ENCODE results near the gene SP110. TPM values are rescaled to one million over a fixed set of nuclear protein-coding genes. Genes with fewer than 3 reads are reported as not detected.
A peak's percentile ranks its signal among the peaks of the same experiment; 100 is the strongest.

The SP110 gene
- total RNA-seq, 2 experiments from 2014 or later = 81.8 to 87.6 TPM

GRCh38 chr2:230166557-230167170, 53.1 kb downstream of the SP110 start:
- H3K4me3 Mint-ChIP-seq = no peak overlapping the region
- H3K36me3 Mint-ChIP-seq = peaks cover 43% of the 10 kb centered on the region
- peaks cover 8% of the 10 kb centered on the region for H3K4me1 Mint-ChIP-seq
- H3K9me3 Mint-ChIP-seq = no peaks in the 10 kb centered on the region
- no peak overlapping the region for H3K27ac Mint-ChIP-seq
- DNase-seq = no peak
- no peaks in the 10 kb centered on the region for H3K27me3 Mint-ChIP-seq

GRCh38 chr2:230164139-230164538, 55.6 kb downstream of the SP110 start:
- Mint-ChIP-seq H3K4me1 (peaks cover 4% of the 10 kb centered on the region), H3K9me3 (no peaks in the 10 kb centered on the region), H3K36me3 (peaks cover 20% of the 10 kb centered on the region), H3K27me3 (no peaks in the 10 kb centered on the region), H3K4me3 (no peak overlapping the region), H3K27ac (no peak overlapping the region)
- no peak for DNase-seq

GRCh38 chr2:230162981-230163380, 56.8 kb downstream of the SP110 start:
- H3K27ac Mint-ChIP-seq = no peak overlapping the region
- H3K4me1 Mint-ChIP-seq = peaks cover 4% of the 10 kb centered on the region
- no peak overlapping the region for H3K4me3 Mint-ChIP-seq
- H3K36me3 Mint-ChIP-seq = peaks cover 15% of the 10 kb centered on the region
- no peaks in the 10 kb centered on the region for H3K9me3 Mint-ChIP-seq
- DNase-seq = no peak
- no peaks in the 10 kb centered on the region for H3K27me3 Mint-ChIP-seq

- H3K27ac Mint-ChIP-seq = no peak overlapping the region
- no peaks in the 10 kb centered on the region for H3K27me3 Mint-ChIP-seq
- no peak for DNase-seq
- H3K9me3 Mint-ChIP-seq = no peaks in the 10 kb centered on the region
- H3K36me3 Mint-ChIP-seq = peaks cover 5% of the 10 kb centered on the region
- peaks cover 4% of the 10 kb centered on the region for H3K4me1 Mint-ChIP-seq
- H3K4me3 Mint-ChIP-seq = no peak overlapping the region
Measured at GRCh38 chr2:230161184-230161583, 58.6 kb downstream of the SP110 start.

- H3K4me1 Mint-ChIP-seq = peaks cover 7% of the 10 kb centered on the region
Measured at GRCh38 chr2:230160112-230160660, 59.6 kb downstream of the SP110 start.

GRCh38 chr2:230158468-230158867, 61.3 kb downstream of the SP110 start:
- peak; percentile 12 for DNase-seq
- Mint-ChIP-seq H3K4me1 (peaks cover 11% of the 10 kb centered on the region), H3K9me3 (no peaks in the 10 kb centered on the region), H3K27me3 (no peaks in the 10 kb centered on the region), H3K36me3 (peaks cover 1% of the 10 kb centered on the region), H3K27ac (no peak overlapping the region), H3K4me3 (no peak overlapping the region)

More at GRCh38 chr2:230160112-230160660, 59.6 kb downstream of the SP110 start:
- Mint-ChIP-seq H3K9me3 (no peaks in the 10 kb centered on the region), H3K4me3 (no peak overlapping the region), H3K36me3 (peaks cover 5% of the 10 kb centered on the region), H3K27ac (no peak overlapping the region), H3K27me3 (no peaks in the 10 kb centered on the region)
- DNase-seq = peak; percentile 43

- no peak overlapping the region for H3K4me3 Mint-ChIP-seq
- H3K36me3 Mint-ChIP-seq = peaks cover 4% of the 10 kb centered on the region
- peaks cover 5% of the 10 kb centered on the region for H3K9me3 Mint-ChIP-seq
- no peak for DNase-seq
- H3K27me3 Mint-ChIP-seq = no peaks in the 10 kb centered on the region
- H3K4me1 Mint-ChIP-seq = peaks cover 11% of the 10 kb centered on the region
- H3K27ac Mint-ChIP-seq = no peak overlapping the region
Measured at GRCh38 chr2:230156782-230157699, 62.7 kb downstream of the SP110 start.

GRCh38 chr2:230155359-230155758, 64.4 kb downstream of the SP110 start:
- H3K27ac Mint-ChIP-seq = no peak overlapping the region
- peaks cover 9% of the 10 kb centered on the region for H3K4me1 Mint-ChIP-seq
- H3K36me3 Mint-ChIP-seq = peaks cover 6% of the 10 kb centered on the region
- DNase-seq = peak; percentile 36
- H3K9me3 Mint-ChIP-seq = peaks cover 7% of the 10 kb centered on the region
- no peak overlapping the region for H3K4me3 Mint-ChIP-seq
- no peaks in the 10 kb centered on the region for H3K27me3 Mint-ChIP-seq

GRCh38 chr2:230153390-230153976, 66.3 kb downstream of the SP110 start:
- H3K4me1 Mint-ChIP-seq = peaks cover 7% of the 10 kb centered on the region
- peaks cover 7% of the 10 kb centered on the region for H3K9me3 Mint-ChIP-seq
- H3K27me3 Mint-ChIP-seq = no peaks in the 10 kb centered on the region
- no peak for DNase-seq
- peaks cover 6% of the 10 kb centered on the region for H3K36me3 Mint-ChIP-seq
- no peak overlapping the region for H3K4me3 Mint-ChIP-seq
- no peak overlapping the region for H3K27ac Mint-ChIP-seq

GRCh38 chr2:230152334-230152733, 67.5 kb downstream of the SP110 start:
- no peak overlapping the region for H3K4me3 Mint-ChIP-seq
- peaks cover 7% of the 10 kb centered on the region for H3K9me3 Mint-ChIP-seq
- no peaks in the 10 kb centered on the region for H3K27me3 Mint-ChIP-seq
- DNase-seq = no peak
- H3K27ac Mint-ChIP-seq = no peak overlapping the region
- peaks cover 6% of the 10 kb centered on the region for H3K36me3 Mint-ChIP-seq
- peaks cover 7% of the 10 kb centered on the region for H3K4me1 Mint-ChIP-seq

- H3K36me3 Mint-ChIP-seq = peaks cover 3% of the 10 kb centered on the region
- H3K27ac Mint-ChIP-seq = no peak overlapping the region
- peaks cover 10% of the 10 kb centered on the region for H3K9me3 Mint-ChIP-seq
- H3K27me3 Mint-ChIP-seq = no peaks in the 10 kb centered on the region
- no peak overlapping the region for H3K4me3 Mint-ChIP-seq
- DNase-seq = no peak
- no peaks in the 10 kb centered on the region for H3K4me1 Mint-ChIP-seq
Measured at GRCh38 chr2:230144355-230144754, 75.4 kb downstream of the SP110 start.

GRCh38 chr2:230140667-230141066, 79.1 kb downstream of the SP110 start:
- Mint-ChIP-seq H3K4me3 (no peak overlapping the region), H3K27me3 (no peaks in the 10 kb centered on the region)

GRCh38 chr2:230137902-230138539, 81.8 kb downstream of the SP110 start:
- H3K4me1 Mint-ChIP-seq = no peaks in the 10 kb centered on the region
- H3K27ac Mint-ChIP-seq = no peak overlapping the region
- peaks cover 3% of the 10 kb centered on the region for H3K36me3 Mint-ChIP-seq
- H3K4me3 Mint-ChIP-seq = no peak overlapping the region
- no peak for DNase-seq
- H3K9me3 Mint-ChIP-seq = peaks cover 10% of the 10 kb centered on the region
- no peaks in the 10 kb centered on the region for H3K27me3 Mint-ChIP-seq

More at GRCh38 chr2:230140667-230141066, 79.1 kb downstream of the SP110 start:
- Mint-ChIP-seq H3K9me3 (peaks cover 10% of the 10 kb centered on the region), H3K27ac (no peak overlapping the region), H3K4me1 (no peaks in the 10 kb centered on the region), H3K36me3 (peaks cover 3% of the 10 kb centered on the region)
- DNase-seq = no peak

GRCh38 chr2:230135130-230135525, 84.7 kb downstream of the SP110 start:
- no peak overlapping the region for H3K4me3 Mint-ChIP-seq
- no peak overlapping the region for H3K27ac Mint-ChIP-seq
- no peaks in the 10 kb centered on the region for H3K27me3 Mint-ChIP-seq
- H3K9me3 Mint-ChIP-seq = peaks cover 4% of the 10 kb centered on the region
- no peak for DNase-seq
- H3K4me1 Mint-ChIP-seq = no peaks in the 10 kb centered on the region
- H3K36me3 Mint-ChIP-seq = peaks cover 1% of the 10 kb centered on the region
